ENCODE results near the gene ANKLE2. TPM values are rescaled to one million over a fixed set of nuclear protein-coding genes. Genes with fewer than 3 reads are reported as not detected.

Gene ANKLE2
- total RNA-seq, 1 donor from 2014 or later: 136 TPM

- no peaks in the 10 kb centered on the region for H3K9me3 Mint-ChIP-seq
- H3K4me3 Mint-ChIP-seq: no peak overlapping the region
- H3K27ac Mint-ChIP-seq: no peak overlapping the region
- TF ChIP-seq CTCF (IDR thresholded peaks at IDR 0.05): no peak
- intact Hi-C loops (cut with micrococcal nuclease): no loop called here
- ChIA-PET POLR2A (no interaction called here), CTCF (no interaction called here)
- no peaks in the 10 kb centered on the region for H3K27me3 Mint-ChIP-seq
- no peak for DNase-seq
- H3K4me1 Mint-ChIP-seq: no peaks in the 10 kb centered on the region
- peaks cover 92% of the 10 kb centered on the region for H3K36me3 Mint-ChIP-seq (ENCODE audit: low read depth)
- no peak for ATAC-seq (ENCODE audit: low read depth)
Observed at GRCh38 chr12:132731574-132731973, 30.1 kb downstream of the ANKLE2 start.

- intact Hi-C loops (cut with micrococcal nuclease): no loop called here
- H3K27ac Mint-ChIP-seq: peak overlapping the region; percentile 59
- H3K27me3 Mint-ChIP-seq: no peaks in the 10 kb centered on the region
- no peaks in the 10 kb centered on the region for H3K9me3 Mint-ChIP-seq
- H3K4me3 Mint-ChIP-seq: no peak overlapping the region
- ChIA-PET POLR2A (no interaction called here), CTCF (no interaction called here)
- no peak for DNase-seq
- H3K36me3 Mint-ChIP-seq (ENCODE audit: low read depth): peaks cover 93% of the 10 kb centered on the region
- TF ChIP-seq CTCF (IDR thresholded peaks at IDR 0.05): no peak
- no peaks in the 10 kb centered on the region for H3K4me1 Mint-ChIP-seq
- no peak for ATAC-seq (ENCODE audit: low read depth)
Observed at GRCh38 chr12:132730353-132730752, 31.3 kb downstream of the ANKLE2 start.

- intact Hi-C loops (cut with micrococcal nuclease): no loop called here
- no peak overlapping the region for H3K4me3 Mint-ChIP-seq
- no peaks in the 10 kb centered on the region for H3K27me3 Mint-ChIP-seq
- no peak for DNase-seq
- no peak for TF ChIP-seq CTCF (IDR thresholded peaks at IDR 0.05)
- ChIA-PET POLR2A (no interaction called here), CTCF (no interaction called here)
- peak overlapping the region; percentile 59 for H3K27ac Mint-ChIP-seq
- ATAC-seq (ENCODE audit: low read depth): no peak
- peaks cover 93% of the 10 kb centered on the region for H3K36me3 Mint-ChIP-seq (ENCODE audit: low read depth)
- no peaks in the 10 kb centered on the region for H3K9me3 Mint-ChIP-seq
- no peaks in the 10 kb centered on the region for H3K4me1 Mint-ChIP-seq
Observed at GRCh38 chr12:132729541-132730320, 31.9 kb downstream of the ANKLE2 start.

- ATAC-seq (ENCODE audit: low read depth) (no peak), DNase-seq (no peak)
- no peak for TF ChIP-seq CTCF (IDR thresholded peaks at IDR 0.05)
- Mint-ChIP-seq H3K4me3 (no peak overlapping the region), H3K4me1 (no peaks in the 10 kb centered on the region), H3K27me3 (no peaks in the 10 kb centered on the region), H3K9me3 (no peaks in the 10 kb centered on the region), H3K27ac (no peak overlapping the region), H3K36me3 (ENCODE audit: low read depth) (peaks cover 92% of the 10 kb centered on the region)
- intact Hi-C loops (cut with micrococcal nuclease): no loop called here
- ChIA-PET CTCF (no interaction called here), POLR2A (no interaction called here)
Observed at GRCh38 chr12:132728502-132728901, 33.1 kb downstream of the ANKLE2 start.

GRCh38 chr12:132727091-132727794, 34.4 kb downstream of the ANKLE2 start:
- H3K9me3 Mint-ChIP-seq: no peaks in the 10 kb centered on the region
- no peak overlapping the region for H3K27ac Mint-ChIP-seq
- ATAC-seq (ENCODE audit: low read depth) (no peak), DNase-seq (no peak)
- no peak overlapping the region for H3K4me3 Mint-ChIP-seq
- H3K27me3 Mint-ChIP-seq: no peaks in the 10 kb centered on the region
- CTCF ChIA-PET: no interaction called here
- no peak for TF ChIP-seq CTCF (IDR thresholded peaks at IDR 0.05)
- H3K36me3 Mint-ChIP-seq (ENCODE audit: low read depth): peaks cover 91% of the 10 kb centered on the region
- no peaks in the 10 kb centered on the region for H3K4me1 Mint-ChIP-seq
- POLR2A ChIA-PET: no interaction called here
- intact Hi-C loops (cut with micrococcal nuclease): no loop called here
